ENCODE data around the gene IL3. TPM values are rescaled to one million over a fixed set of nuclear protein-coding genes. Genes with fewer than 3 reads are reported as not detected.

The IL3 gene
- total RNA-seq, 1 experiment from 2014 or later, result not detected

- H3K36me3 ChIP-seq (ENCODE audit: control insufficient read depth, insufficient read depth, low read length), result no peaks in the 10 kb centered on the region
- intact Hi-C loops (cut with micrococcal nuclease; ENCODE audit: unreplicated experiment), result no loop called here
- no peak overlapping the region for H3K27ac Mint-ChIP-seq (ENCODE audit: unreplicated experiment)
- CTCF ChIA-PET, result no interaction called here
- no peak for DNase-seq
- H3K4me3 ChIP-seq (ENCODE audit: low read depth, low read length), result no peak overlapping the region
- H3K9me3 Mint-ChIP-seq (ENCODE audit: unreplicated experiment), result no peaks in the 10 kb centered on the region
- H3K9me3 ChIP-seq, result no peaks in the 10 kb centered on the region
- H3K4me1 Mint-ChIP-seq (ENCODE audit: low read depth, unreplicated experiment), result no peaks in the 10 kb centered on the region
- no peak overlapping the region for H3K4me3 Mint-ChIP-seq (ENCODE audit: unreplicated experiment)
- no peaks in the 10 kb centered on the region for H3K4me1 ChIP-seq
- POLR2A ChIA-PET, result no interaction called here
- peaks cover 3% of the 10 kb centered on the region for H3K27me3 Mint-ChIP-seq (ENCODE audit: insufficient read depth, unreplicated experiment)
- no peak for TF ChIP-seq CTCF (IDR thresholded peaks at IDR 0.05; ENCODE audit: insufficient read depth in 1 of 2, low read depth in 1 of 2, low read length in 1 of 2, severe bottlenecking in 1 of 2, unreplicated experiment in 1 of 2)
- BruUV-seq (replicated peaks), result no TSS peak
- H3K36me3 Mint-ChIP-seq (ENCODE audit: insufficient read depth, unreplicated experiment), result no peaks in the 10 kb centered on the region
- H3K27me3 ChIP-seq (replicated peaks; ENCODE audit: control insufficient read depth, insufficient read depth, low read length), result no peaks in the 10 kb centered on the region
These were observed 38.8 kb downstream of the IL3 start for GRCh38 chr5:132099076-132099748.

DNA sequence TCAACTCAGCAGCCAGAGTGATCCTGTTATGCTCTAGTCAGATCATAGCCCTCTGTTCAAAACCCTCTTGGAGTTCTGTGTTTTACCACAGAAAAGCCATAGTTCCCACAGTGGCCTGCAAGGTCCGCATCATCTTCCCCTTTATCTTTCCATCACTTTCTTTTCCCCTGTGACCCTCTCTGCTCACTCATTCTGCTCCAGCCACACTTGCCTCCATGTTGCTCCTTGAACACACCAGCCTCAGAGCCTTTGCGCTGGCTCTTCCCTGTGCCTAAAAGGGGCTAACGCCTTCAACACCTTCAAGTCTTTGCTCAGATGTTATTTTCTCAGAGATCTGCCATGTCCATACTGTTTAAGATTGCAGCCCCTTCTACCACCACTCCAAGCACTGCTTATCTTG lies 39.5 kb downstream of the IL3 start:
- H3K9me3 ChIP-seq, result no peaks in the 10 kb centered on the region
- no peaks in the 10 kb centered on the region for H3K4me1 ChIP-seq
- BruUV-seq (replicated peaks), result no TSS peak
- ChIA-PET CTCF (no interaction called here), POLR2A (no interaction called here)
- H3K4me3 ChIP-seq (ENCODE audit: low read depth, low read length), result no peak overlapping the region
- intact Hi-C loops (cut with micrococcal nuclease; ENCODE audit: unreplicated experiment), result no loop called here
- H3K27ac Mint-ChIP-seq (ENCODE audit: unreplicated experiment), result no peak overlapping the region
- H3K9me3 Mint-ChIP-seq (ENCODE audit: unreplicated experiment), result no peaks in the 10 kb centered on the region
- DNase-seq, result no peak
- H3K4me1 Mint-ChIP-seq (ENCODE audit: low read depth, unreplicated experiment), result no peaks in the 10 kb centered on the region
- no peaks in the 10 kb centered on the region for H3K36me3 Mint-ChIP-seq (ENCODE audit: insufficient read depth, unreplicated experiment)
- H3K36me3 ChIP-seq (ENCODE audit: control insufficient read depth, insufficient read depth, low read length), result no peaks in the 10 kb centered on the region
- H3K4me3 Mint-ChIP-seq (ENCODE audit: unreplicated experiment), result no peak overlapping the region
- peaks cover 3% of the 10 kb centered on the region for H3K27me3 Mint-ChIP-seq (ENCODE audit: insufficient read depth, unreplicated experiment)
- no peaks in the 10 kb centered on the region for H3K27me3 ChIP-seq (replicated peaks; ENCODE audit: control insufficient read depth, insufficient read depth, low read length)
- no peak for TF ChIP-seq CTCF (IDR thresholded peaks at IDR 0.05; ENCODE audit: insufficient read depth in 1 of 2, low read depth in 1 of 2, low read length in 1 of 2, severe bottlenecking in 1 of 2, unreplicated experiment in 1 of 2)

DNA sequence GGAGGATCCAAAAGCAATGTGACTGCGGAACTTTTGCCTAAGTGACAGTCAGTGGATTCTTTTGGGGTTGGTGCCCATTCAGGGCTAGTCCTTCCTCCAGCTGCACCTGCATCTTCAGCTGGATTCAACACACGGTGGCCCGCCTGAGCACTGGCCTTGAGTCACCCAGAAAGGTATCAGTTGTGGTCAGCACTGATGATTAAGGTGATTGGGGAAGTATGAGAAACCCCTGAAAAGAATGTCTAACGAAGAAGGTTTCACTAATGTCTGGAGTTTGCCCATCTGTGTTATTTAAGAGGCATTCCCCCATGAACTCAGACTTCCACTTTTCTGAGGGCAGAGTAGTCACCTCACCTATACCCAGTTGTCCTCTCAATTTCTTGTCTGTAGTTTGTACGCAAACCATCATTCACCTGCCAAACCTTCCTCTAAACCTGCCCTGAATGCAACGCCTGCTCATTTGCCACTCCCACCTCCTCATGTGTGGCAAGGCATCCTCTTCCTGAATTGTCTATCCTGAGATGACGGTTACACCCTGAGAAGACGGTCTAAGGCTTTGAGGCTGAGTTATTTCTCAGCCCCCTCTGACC lies 40.3 kb downstream of the IL3 start:
- no peak for DNase-seq
- H3K9me3 ChIP-seq, result no peaks in the 10 kb centered on the region
- BruUV-seq (replicated peaks), result no TSS peak
- no peaks in the 10 kb centered on the region for H3K27me3 ChIP-seq (replicated peaks; ENCODE audit: control insufficient read depth, insufficient read depth, low read length)
- POLR2A ChIA-PET, result no interaction called here
- Mint-ChIP-seq H3K27ac (ENCODE audit: unreplicated experiment) (no peak overlapping the region), H3K4me1 (ENCODE audit: low read depth, unreplicated experiment) (no peaks in the 10 kb centered on the region), H3K27me3 (ENCODE audit: insufficient read depth, unreplicated experiment) (peaks cover 3% of the 10 kb centered on the region), H3K9me3 (ENCODE audit: unreplicated experiment) (no peaks in the 10 kb centered on the region), H3K4me3 (ENCODE audit: unreplicated experiment) (no peak overlapping the region), H3K36me3 (ENCODE audit: insufficient read depth, unreplicated experiment) (no peaks in the 10 kb centered on the region)
- H3K4me3 ChIP-seq (ENCODE audit: low read depth, low read length), result no peak overlapping the region
- no peaks in the 10 kb centered on the region for H3K4me1 ChIP-seq
- intact Hi-C loops (cut with micrococcal nuclease; ENCODE audit: unreplicated experiment), result no loop called here
- H3K36me3 ChIP-seq (ENCODE audit: control insufficient read depth, insufficient read depth, low read length), result no peaks in the 10 kb centered on the region
- CTCF ChIA-PET, result no interaction called here
- no peak for TF ChIP-seq CTCF (IDR thresholded peaks at IDR 0.05; ENCODE audit: insufficient read depth in 1 of 2, low read depth in 1 of 2, low read length in 1 of 2, severe bottlenecking in 1 of 2, unreplicated experiment in 1 of 2)
